IMR-90 (cell line): ENCODE results near the gene ARHGAP31. TPM values are rescaled to one million over a fixed set of nuclear protein-coding genes. Genes with fewer than 3 reads are reported as not detected.

Experiments
- ATAC-seq: fragments of 200-7000 bp; cut with Tn5 transposase; 2 replicates; pipeline ENCODE4 v1.9.1; 2020; ENCODE audit warnings: low read depth, mild to moderate bottlenecking, moderate library complexity
- BruUV-seq: library from RNA; stranded (reverse); fragments of 400-500 nt; replicated peaks from 2 replicates; lab custom pipeline; 2021; lab: Mats Ljungman, UMichigan
- CTCF ChIA-PET: fragments of 300-600 bp; formaldehyde crosslinking; extraction: SDS; loops from one replicate; lab custom pipeline; 2021; ENCODE audit warnings: antibody characterized with exemption; lab: Yijun Ruan, JAX
- POLR2A ChIA-PET: fragments of 300-600 bp; sonication (Branson Sonifier 250); formaldehyde crosslinking; loops from one replicate; lab custom pipeline; 2022; ENCODE audit warnings: antibody characterized with exemption; ENCODE audit not compliant: unreplicated experiment; lab: Charles Lee
- DNase-seq: peaks from one replicate; pipeline ENCODE4 v3.0.0; 2013
- H2AFZ ChIP-seq: replicated peaks from 2 replicates; pipeline ENCODE3; 2013; ENCODE audit warnings: low read length, mild to moderate bottlenecking; ENCODE audit not compliant: poor library complexity
- H2AK5ac ChIP-seq: 2 replicates; pipeline ENCODE4 v1.6.1; 2013; ENCODE audit warnings: low read depth, low read length, inconsistent platforms
- H2AK9ac ChIP-seq: replicated peaks from 2 replicates; pipeline ENCODE3; 2013; ENCODE audit warnings: mild to moderate bottlenecking, low read depth, low read length, moderate library complexity; ENCODE audit not compliant: poor library complexity
- H2BK120ac ChIP-seq: 2 replicates; pipeline ENCODE4 v1.6.1; 2013; ENCODE audit warnings: low read depth, low read length, inconsistent platforms
- H2BK15ac ChIP-seq: 3 replicates; pipeline ENCODE4 v1.6.1; 2013; ENCODE audit warnings: low read depth, low read length, inconsistent platforms
- H2BK20ac ChIP-seq: 2 replicates; pipeline ENCODE4 v1.6.1; 2013; ENCODE audit warnings: low read depth, mild to moderate bottlenecking, inconsistent platforms, low read length, moderate library complexity
- H2BK5ac ChIP-seq: 2 replicates; pipeline ENCODE4 v1.6.1; 2013; ENCODE audit warnings: mild to moderate bottlenecking, low read depth, low read length, inconsistent platforms; ENCODE audit not compliant: poor library complexity, severe bottlenecking
- H3K14ac ChIP-seq: replicated peaks from 2 replicates; pipeline ENCODE4 v1.6.1; 2013; ENCODE audit warnings: low read depth, low read length, inconsistent platforms
- H3K18ac ChIP-seq: 2 replicates; pipeline ENCODE4 v1.6.1; 2013; ENCODE audit warnings: low read depth, low read length, control low read depth
- H3K23ac ChIP-seq: 2 replicates; pipeline ENCODE4 v1.6.1; 2013; ENCODE audit warnings: low read depth, low read length, inconsistent platforms
- H3K27ac ChIP-seq: 2 replicates; pipeline ENCODE4 v1.5.1; 2013; ENCODE audit warnings: mild to moderate bottlenecking, control low read depth, low read length; ENCODE audit not compliant: insufficient read depth
- H3K27me3 ChIP-seq: 2 replicates; pipeline ENCODE4 v1.6.1; 2013; ENCODE audit warnings: low read length; ENCODE audit not compliant: control insufficient read depth, insufficient read depth
- H3K36me3 ChIP-seq: 2 replicates; pipeline ENCODE4 v1.6.1; 2013; ENCODE audit warnings: low read length, mixed read lengths; ENCODE audit not compliant: control insufficient read depth, insufficient read depth
- H3K4ac ChIP-seq: 2 replicates; pipeline ENCODE4 v1.6.1; 2013; ENCODE audit warnings: low read depth, low read length, inconsistent platforms
- H3K4me1 ChIP-seq: 2 replicates; pipeline ENCODE4 v1.6.1; 2013; ENCODE audit warnings: low read length, mixed read lengths; ENCODE audit not compliant: control insufficient read depth, insufficient read depth
- H3K4me2 ChIP-seq: 2 replicates; pipeline ENCODE4 v1.6.1; 2013; ENCODE audit warnings: low read depth, mild to moderate bottlenecking, control low read depth, low read length, moderate library complexity
- H3K4me3 ChIP-seq: 2 replicates; pipeline ENCODE4 v1.5.1; 2013; ENCODE audit warnings: low read depth, mild to moderate bottlenecking, control low read depth, low read length, moderate library complexity; ENCODE audit not compliant: insufficient read depth
- H3K56ac ChIP-seq: 2 replicates; pipeline ENCODE4 v1.6.1; 2013; ENCODE audit warnings: low read length, inconsistent platforms; ENCODE audit not compliant: insufficient read depth; ENCODE audit errors: extremely low read depth
- H3K79me1 ChIP-seq, 2 experiments: 2 replicates each; pipeline ENCODE4 v1.6.1; 2013; ENCODE audit warnings: low read length in 2 of 2, inconsistent platforms in 1 of 2, low read depth in 1 of 2
- H3K9ac ChIP-seq: 2 replicates; pipeline ENCODE4 v1.6.1; 2013; ENCODE audit warnings: low read depth, low read length, control low read depth
- H3K9me1 ChIP-seq: 2 replicates; pipeline ENCODE4 v1.6.1; 2013; ENCODE audit warnings: low read length, inconsistent platforms; ENCODE audit not compliant: insufficient read depth
- H3K9me3 ChIP-seq: 2 replicates; pipeline ENCODE4 v1.6.1; 2013; ENCODE audit warnings: low read length; ENCODE audit not compliant: control insufficient read depth, insufficient read depth
- H4K20me1 ChIP-seq: 2 replicates; pipeline ENCODE4 v1.6.1; 2013; ENCODE audit warnings: low read length, inconsistent platforms; ENCODE audit not compliant: insufficient read depth
- H4K5ac ChIP-seq: 2 replicates; pipeline ENCODE4 v1.6.1; 2013; ENCODE audit warnings: mild to moderate bottlenecking, low read depth, low read length, control low read depth
- H4K8ac ChIP-seq, 2 experiments: 2 replicates each; pipeline ENCODE4 v1.6.1; 2013; ENCODE audit warnings: low read depth in 2 of 2, low read length in 2 of 2, control low read depth in 1 of 2, inconsistent platforms in 1 of 2
- H4K91ac ChIP-seq: 2 replicates; pipeline ENCODE4 v1.6.1; 2013; ENCODE audit warnings: low read depth, low read length, inconsistent platforms; ENCODE audit not compliant: insufficient read depth
- BHLHE40 ChIP-seq: fragments of 150-350 bp; IDR thresholded peaks from 2 replicates; pipeline ENCODE4 v1.6.1; 2016; ENCODE audit warnings: mild to moderate bottlenecking, low read depth, low read length
- CEBPB ChIP-seq: IDR thresholded peaks from 2 replicates; pipeline ENCODE4 v1.6.1; 2012; ENCODE audit warnings: low read depth, low read length, improper control_type of control experiment
- CHD1 ChIP-seq: IDR thresholded peaks from 2 replicates; pipeline ENCODE4 v1.6.1; 2012; ENCODE audit warnings: low read depth, low read length, improper control_type of control experiment
- CTCF ChIP-seq: conservative IDR thresholded peaks from 2 replicates; pipeline ENCODE4 v1.5.1; 2012; ENCODE audit warnings: mild to moderate bottlenecking, low read depth, low read length, improper control_type of control experiment
- ELK1 ChIP-seq: fragments of 150-350 bp; IDR thresholded peaks from 2 replicates; pipeline ENCODE4 v1.6.1; 2016; ENCODE audit warnings: low read depth, mild to moderate bottlenecking, low read length, moderate library complexity, borderline replicate concordance
- FOS ChIP-seq: fragments of 150-350 bp; IDR thresholded peaks from 2 replicates; pipeline ENCODE4 v1.6.1; 2016; ENCODE audit warnings: low read depth, low read length
- MAFK ChIP-seq: IDR thresholded peaks from 2 replicates; pipeline ENCODE4 v1.6.1; 2012; ENCODE audit warnings: low read depth, low read length, improper control_type of control experiment
- MAZ ChIP-seq: IDR thresholded peaks from 2 replicates; pipeline ENCODE4 v1.6.1; 2012; ENCODE audit warnings: low read depth, mild to moderate bottlenecking, low read length, improper control_type of control experiment, moderate library complexity, borderline replicate concordance
- MXI1 ChIP-seq: IDR thresholded peaks from 2 replicates; pipeline ENCODE4 v1.6.1; 2012; ENCODE audit warnings: low read depth, mild to moderate bottlenecking, low read length, moderate library complexity, borderline replicate concordance
- NFE2L2 ChIP-seq: fragments of 150-350 bp; IDR thresholded peaks from 2 replicates; pipeline ENCODE4 v1.6.1; 2016; ENCODE audit warnings: low read depth, mild to moderate bottlenecking, low read length
- POLR2A ChIP-seq: IDR thresholded peaks from 2 replicates; pipeline ENCODE4 v1.6.1; 2012; ENCODE audit warnings: mild to moderate bottlenecking, low read depth, low read length
- RAD21 ChIP-seq: IDR thresholded peaks from 2 replicates; pipeline ENCODE4 v1.6.1; 2012; ENCODE audit warnings: low read length, improper control_type of control experiment
- RCOR1 ChIP-seq: IDR thresholded peaks from 2 replicates; pipeline ENCODE4 v1.6.1; 2012; ENCODE audit warnings: mild to moderate bottlenecking, low read length, improper control_type of control experiment; ENCODE audit not compliant: insufficient replicate concordance
- RFX5 ChIP-seq: IDR thresholded peaks from 2 replicates; pipeline ENCODE4 v1.8.0; 2012; ENCODE audit warnings: low read depth, mild to moderate bottlenecking, low read length, moderate library complexity
- SMC3 ChIP-seq: fragments of 150-350 bp; IDR thresholded peaks from 2 replicates; pipeline ENCODE4 v1.6.1; 2016; ENCODE audit warnings: low read depth, mild to moderate bottlenecking, antibody characterized with exemption, low read length, moderate library complexity
- USF2 ChIP-seq: fragments of 150-350 bp; IDR thresholded peaks from 2 replicates; pipeline ENCODE4 v1.6.1; 2017; ENCODE audit warnings: mild to moderate bottlenecking, antibody characterized with exemption, low read length, low read depth
- WGBS, 2 experiments: methylation state at CpG; one replicate each; pipeline versions ENCODE4 v1.1.5 to v1.1.7; 2013; ENCODE audit warnings: missing lambda C conversion rate in 2 of 2; ENCODE audit not compliant: insufficient read length in 1 of 2; ENCODE audit errors: extremely low coverage in 2 of 2; 5-methylcytosine and 5-hydroxymethylcytosine counted together
- dilution Hi-C: fragments of 300-500 bp; cut with HindIII; formaldehyde crosslinking; loops from one replicate; pipeline ENCODE4 v1.14.3; 2018; ENCODE audit warnings: low sequenced_read_pairs; ENCODE audit not compliant: unreplicated experiment
- in situ Hi-C: fragments of 300-500 bp; cut with MboI; formaldehyde crosslinking; loops from 3 replicates; pipeline ENCODE4 v1.14.3; 2019; ENCODE audit warnings: low sequenced_read_pairs, inconsistent platforms, mixed read lengths
- intact Hi-C: fragments of 100-400 bp; cut with micrococcal nuclease; formaldehyde crosslinking; loops from 2 replicates; pipeline ENCODE4 v1.10.0; 2022
- polyA plus RNA-seq, 3 experiments: library from polyadenylated mRNA; depleted of rRNA; stranded (reverse); fragments of >200 nt; gene quantifications; 2 replicates each; pipeline ENCODE4 v1.2.3, GENCODE V29; 2012; ENCODE audit warnings: low replicate concordance in 1 of 3
- total RNA-seq: library from RNA; depleted of rRNA; stranded (reverse); fragments of >200 nt; gene quantifications from 2 replicates; pipeline ENCODE4 v1.2.3, GENCODE V29; 2012

The ARHGAP31 gene
- total and polyA plus RNA-seq, 2 of the 4 experiments (the other 2 are of a cell fraction) = 6.6 to 7.7 TPM

- intact Hi-C loops = loop anchor here (10.0 kb wide), 1 partner anchor 144 kb away; no protein-coding TSS in a partner anchor
- Histone ChIP-seq H4K91ac (no peak overlapping the region), H2BK20ac (no peak overlapping the region), H3K4me2 (no peak overlapping the region), H3K4me3 (no peak overlapping the region), H3K9ac (no peak overlapping the region), H2AK5ac (no peak overlapping the region), H3K4ac (no peak overlapping the region), H3K79me1 (peaks cover 3 to 12% of the 10 kb centered on the region in 2 experiments; a peak in 3 of 4 replicates), H2BK120ac (no peak overlapping the region), H2BK5ac (no peak overlapping the region), H3K27ac (no peak overlapping the region), H3K36me3 (no peaks in the 10 kb centered on the region), H3K4me1 (no peaks in the 10 kb centered on the region), H3K18ac (no peak overlapping the region), H2AFZ (no peak overlapping the region), H3K27me3 (no peaks in the 10 kb centered on the region), H4K20me1 (no peaks in the 10 kb centered on the region), H3K9me1 (no peaks in the 10 kb centered on the region), H2BK15ac (no peak overlapping the region), H2AK9ac (no peak overlapping the region), H4K5ac (no peak overlapping the region), H3K56ac (no peak overlapping the region), H4K8ac (no peak overlapping the region), H3K23ac (no peak overlapping the region), H3K9me3 (no peaks in the 10 kb centered on the region), H3K14ac (no peak overlapping the region)
- WGBS, 2 experiments = no CpG with 5 or more reads among the region's 7 CpGs
- BruUV-seq = no TSS peak
- in situ Hi-C loops = loop anchor here (5.0 to 25.0 kb wide), 2 partner anchors 61 to 396 kb away; partner anchors contain the start of gene COX17
- POLR2A ChIA-PET = no interaction called here
- dilution Hi-C loops = no loop called here
- ATAC-seq (no peak), DNase-seq (no peak)
- CTCF ChIA-PET = interaction anchor here (1.6 kb wide), 1 partner anchor 56 kb away, joined by 4 read pairs; no protein-coding TSS in a partner anchor
- TF ChIP-seq POLR2A (no peak), CTCF (no peak), BHLHE40 (no peak), NFE2L2 (no peak), CEBPB (no peak), MAZ (no peak), USF2 (no peak), CHD1 (no peak), MXI1 (no peak), RFX5 (no peak), RAD21 (no peak), MAFK (no peak), RCOR1 (no peak), FOS (no peak), SMC3 (no peak), ELK1 (no peak)
Measured at GRCh38 chr3:119291062-119291700, 3.0 kb upstream of the ARHGAP31 start.
